Effector CD4-positive, alpha-beta T cell (primary cell): ENCODE data around the gene RHBDD2.
"Not testable (repeated sequence)": the region's sequence is repeated elsewhere in the genome, so short reads cannot be mapped to it uniquely, and the experiment has no call there.

Experiments used
- DNase-seq: peaks from one replicate; pipeline ENCODE4 v3.0.0-alpha.2; 2020
- total RNA-seq: gene quantifications from one replicate; lab custom pipeline; 2026; lab: John Stamatoyannopoulos, UW

The RHBDD2 gene
- total RNA-seq: 134 reads per million, percentile 87 among the genes with 10 or more reads in this experiment

DNA sequence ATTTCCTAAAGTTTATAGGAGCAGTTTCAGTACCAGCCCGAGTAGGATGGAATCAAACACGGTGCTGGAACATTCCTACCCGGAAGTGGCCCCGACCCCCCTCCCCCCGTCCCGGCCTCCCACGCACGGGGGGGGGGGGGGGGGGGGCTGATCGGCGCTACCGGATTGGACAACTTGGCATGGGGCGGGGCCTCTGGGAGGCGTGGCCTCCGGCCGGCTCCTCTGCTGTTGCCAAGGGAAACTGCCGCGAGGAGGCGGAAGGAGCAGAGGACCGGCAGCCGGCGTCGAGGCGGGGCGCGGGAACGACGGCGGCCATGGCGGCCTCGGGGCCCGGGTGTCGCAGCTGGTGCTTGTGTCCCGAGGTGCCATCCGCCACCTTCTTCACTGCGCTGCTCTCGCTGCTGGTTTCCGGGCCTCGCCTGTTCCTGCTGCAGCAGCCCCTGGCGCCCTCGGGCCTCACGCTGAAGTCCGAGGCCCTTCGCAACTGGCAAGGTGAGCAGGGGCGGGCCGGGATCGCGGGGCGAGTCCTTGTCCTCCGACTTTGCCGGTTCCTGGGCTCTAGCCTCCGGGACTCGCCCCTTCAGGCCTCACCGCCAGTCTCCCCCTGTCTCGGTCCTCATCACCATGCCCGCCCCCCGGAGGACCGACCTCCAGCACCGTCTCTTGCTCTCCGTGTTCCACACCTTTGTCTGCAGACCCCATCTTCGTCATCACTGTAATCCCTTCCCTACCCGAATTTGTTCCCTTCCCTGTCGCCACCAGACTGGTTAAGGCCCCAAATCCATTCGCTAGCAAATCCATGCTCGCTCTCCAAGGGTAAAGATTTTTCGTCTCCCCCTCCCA, at the start of gene RHBDD2:
TSS of gene RHBDD2 (plus strand) at position 266 of the 843 bp plus-strand sequence. CDS start at position 315, 49 bp downstream.
- DNase-seq: peak; percentile 93

DNA sequence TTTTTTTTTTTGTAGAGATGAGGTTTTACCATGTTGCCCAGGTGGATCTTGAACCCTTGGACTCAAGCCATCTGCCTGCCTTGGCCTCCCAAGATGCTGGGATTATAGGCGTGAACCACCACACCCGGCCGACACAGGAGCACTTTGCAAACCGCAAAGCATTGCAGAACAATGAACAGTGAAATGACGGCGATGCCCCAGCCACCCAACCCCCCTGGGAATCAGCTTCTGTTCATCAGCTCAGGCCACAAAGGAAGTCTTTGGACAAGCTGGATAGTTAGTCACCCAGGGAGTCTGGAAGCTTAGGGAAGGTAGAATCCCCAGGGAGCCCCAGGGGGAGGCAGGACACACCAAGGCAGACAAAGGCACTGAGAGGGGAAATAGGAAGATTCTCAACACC, 49.2 kb upstream of the RHBDD2 start:
- not testable (repeated sequence) for DNase-seq

DNA sequence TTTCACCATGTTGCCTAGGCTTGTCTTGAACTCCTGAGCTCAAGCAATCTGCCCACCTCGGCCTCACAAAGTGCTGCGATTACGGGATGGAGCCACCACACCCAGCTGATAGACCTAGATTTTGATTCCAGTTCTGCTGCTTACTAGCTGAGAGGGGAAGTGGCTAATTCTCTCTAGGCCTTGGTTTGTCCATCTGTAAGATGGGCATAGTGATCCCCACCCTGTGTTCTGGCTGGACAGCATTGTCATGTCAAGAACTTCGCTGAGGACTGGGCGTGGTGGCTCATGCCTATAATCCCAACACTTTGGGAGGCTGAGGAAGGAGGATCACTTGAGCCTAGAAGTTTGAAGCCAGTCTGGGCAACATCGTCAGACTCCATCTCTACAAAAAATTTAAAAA, 47.9 kb upstream of the RHBDD2 start:
- no peak for DNase-seq

DNA sequence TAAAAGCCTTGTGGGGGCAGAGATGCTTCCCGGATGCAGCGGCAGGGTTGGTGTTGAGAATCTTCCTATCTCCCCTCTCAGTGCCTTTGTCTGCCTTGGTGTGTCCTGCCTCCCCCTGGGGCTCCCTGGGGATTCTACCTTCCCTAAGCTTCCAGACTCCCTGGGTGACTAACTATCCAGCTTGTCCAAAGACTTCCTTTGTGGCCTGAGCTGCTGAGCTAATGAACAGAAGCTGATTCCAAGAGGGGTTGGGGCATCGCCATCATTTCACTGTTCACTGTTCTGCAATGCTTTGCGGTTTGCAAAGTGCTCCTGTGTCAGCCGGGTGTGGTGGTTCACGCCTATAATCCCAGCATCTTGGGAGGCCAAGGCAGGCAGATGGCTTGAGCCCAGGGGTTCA, 45.2 kb upstream of the RHBDD2 start:
- not testable (repeated sequence) for DNase-seq

DNA sequence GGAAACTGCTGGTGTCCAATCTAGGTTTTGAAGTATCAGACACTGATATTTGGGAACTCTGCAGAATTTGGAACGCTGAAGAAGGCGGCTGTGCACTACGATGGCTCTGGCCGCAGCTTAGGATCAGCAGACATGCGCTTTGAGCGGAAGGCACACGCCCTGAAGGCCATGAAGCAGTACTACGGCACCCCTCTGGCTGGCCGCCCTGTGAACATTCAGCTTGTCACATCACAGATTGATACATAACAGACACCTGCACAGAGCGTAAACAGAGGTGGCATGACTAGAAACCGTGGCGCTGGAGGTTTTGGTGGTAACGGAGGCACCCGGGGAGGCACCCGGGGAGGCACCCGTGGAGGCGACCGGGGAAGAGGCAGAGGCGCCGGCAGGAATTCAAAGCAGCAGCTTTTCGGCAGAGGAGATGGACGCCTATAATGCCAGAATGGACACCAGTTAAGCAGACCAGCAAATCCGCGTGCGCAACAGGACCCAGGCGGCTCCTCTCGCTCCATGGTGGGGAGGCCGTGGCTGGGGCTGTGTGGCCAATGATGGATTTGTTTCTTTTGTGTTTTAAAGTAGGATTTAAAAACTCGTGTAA, 43.0 kb upstream of the RHBDD2 start:
- no peak for DNase-seq

DNA sequence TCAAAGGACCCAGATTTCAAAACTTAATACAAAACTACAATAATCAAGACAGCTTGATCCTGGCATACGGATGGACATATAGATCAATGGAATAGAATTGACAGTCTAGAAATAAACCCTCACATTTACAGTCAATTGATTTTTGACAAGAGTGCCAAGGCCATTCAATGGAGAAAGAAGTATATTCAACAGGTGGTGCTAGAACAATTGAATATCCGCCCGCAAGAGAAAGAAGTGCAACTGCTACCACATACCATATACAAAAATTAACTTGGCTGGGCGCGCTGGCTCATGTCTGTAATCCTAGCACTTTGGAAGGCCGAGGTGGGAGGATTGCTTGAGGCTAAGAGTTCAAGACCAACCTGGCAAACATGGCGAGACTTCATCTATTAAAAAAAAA, 42.0 kb upstream of the RHBDD2 start:
- no peak for DNase-seq

DNA sequence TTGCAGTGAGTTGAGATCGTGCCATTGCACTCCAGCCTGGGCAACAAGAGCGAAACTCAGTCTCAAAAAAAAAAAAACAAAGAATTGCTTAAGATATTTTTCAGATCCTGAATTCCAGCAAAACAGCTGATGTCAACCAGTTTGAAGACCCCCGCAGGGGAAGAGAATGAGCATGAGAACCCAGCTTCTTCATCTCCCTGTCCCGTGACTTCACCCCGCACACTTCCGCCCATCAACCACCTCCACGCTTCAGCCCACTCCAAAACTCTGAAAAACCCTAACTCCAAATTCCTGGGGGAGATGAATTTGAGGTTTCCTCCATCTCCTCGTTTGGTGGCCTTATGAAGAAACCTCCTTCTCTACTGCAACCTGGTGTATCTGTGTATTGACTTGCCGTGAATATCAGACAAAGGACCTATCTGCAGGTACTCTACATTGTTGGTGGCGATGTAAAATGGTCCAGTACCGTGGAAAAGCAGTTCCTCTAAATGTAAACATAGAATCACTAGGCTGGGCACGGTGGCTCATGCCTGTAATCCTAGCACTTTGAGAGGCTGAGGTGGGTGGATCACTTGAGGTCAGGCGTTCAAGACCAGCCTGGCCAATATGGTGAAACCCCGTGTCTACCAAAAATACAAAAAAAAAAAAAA, 40.4 kb upstream of the RHBDD2 start:
- not testable (repeated sequence) for DNase-seq

DNA sequence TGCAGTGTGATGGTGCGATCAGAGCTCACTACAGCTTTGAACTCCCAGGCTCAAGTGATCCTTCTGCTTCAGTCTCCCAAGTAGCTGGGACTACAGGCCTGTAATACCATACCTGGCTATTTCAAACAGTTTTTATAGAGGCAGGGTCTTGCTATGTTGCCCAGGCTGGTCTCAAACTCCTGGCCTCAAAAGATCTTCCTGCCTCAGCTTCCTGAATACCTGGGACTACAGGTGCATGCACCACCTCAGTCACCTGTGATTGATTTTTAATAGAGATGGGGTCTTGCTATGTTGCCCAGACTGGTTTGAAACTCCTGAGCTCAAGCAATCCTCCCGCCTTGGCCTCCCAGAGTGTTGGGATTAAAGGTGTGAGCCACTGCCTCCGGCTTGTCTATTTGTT, 38.8 kb upstream of the RHBDD2 start:
- no peak for DNase-seq

DNA sequence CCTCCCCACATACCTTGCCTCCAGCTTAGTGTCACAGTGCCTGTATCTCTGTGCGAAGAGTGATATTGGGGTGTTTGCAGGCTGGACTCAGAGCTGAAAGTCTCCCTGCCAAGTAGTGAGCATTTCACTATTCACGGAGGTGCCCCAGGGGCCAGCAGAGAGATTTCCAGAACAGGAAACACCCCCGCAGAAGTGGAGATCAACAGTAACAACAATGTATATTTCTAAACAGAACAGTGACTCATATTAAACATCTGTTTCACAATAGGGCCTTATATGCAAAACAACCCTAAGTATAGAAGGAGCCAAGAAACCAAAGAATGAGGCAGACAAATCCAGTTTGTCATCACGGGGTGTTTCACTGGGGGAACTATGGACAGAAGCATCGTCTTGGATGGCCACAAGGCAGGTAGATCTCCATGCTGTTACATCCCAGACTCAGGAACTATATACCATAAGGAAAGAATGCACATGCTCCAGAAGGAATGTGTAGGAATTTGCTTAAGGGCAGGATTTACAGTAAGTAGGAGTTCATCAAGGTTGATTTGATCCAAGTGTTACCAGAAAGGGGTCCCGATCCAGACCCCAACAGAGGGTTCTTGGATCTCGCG, 35.9 kb upstream of the RHBDD2 start:
- no peak for DNase-seq

DNA sequence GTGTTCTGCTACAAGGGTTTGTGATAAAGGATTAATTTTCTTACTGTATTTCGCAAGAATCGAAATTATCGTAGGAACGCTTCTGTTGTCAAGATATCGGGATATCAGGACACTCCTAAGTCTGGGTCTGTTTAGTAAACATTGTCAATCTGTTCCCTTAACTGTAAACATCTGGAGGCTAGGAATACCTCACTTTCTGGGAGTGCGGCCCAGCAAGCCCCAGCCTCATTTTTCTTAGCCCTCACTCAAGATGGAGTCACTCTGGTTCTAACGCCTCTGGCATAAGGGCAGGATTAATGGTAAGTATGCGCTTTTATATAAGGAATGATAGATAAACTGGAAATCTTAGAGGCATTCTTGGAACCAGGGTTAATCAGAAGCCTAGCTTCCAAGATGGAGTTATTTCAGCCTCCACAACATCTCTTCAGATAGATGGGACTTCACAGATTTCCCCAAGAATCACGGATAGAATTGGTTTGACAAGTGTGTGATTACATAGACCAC, 35.2 kb upstream of the RHBDD2 start:
- no peak for DNase-seq

DNA sequence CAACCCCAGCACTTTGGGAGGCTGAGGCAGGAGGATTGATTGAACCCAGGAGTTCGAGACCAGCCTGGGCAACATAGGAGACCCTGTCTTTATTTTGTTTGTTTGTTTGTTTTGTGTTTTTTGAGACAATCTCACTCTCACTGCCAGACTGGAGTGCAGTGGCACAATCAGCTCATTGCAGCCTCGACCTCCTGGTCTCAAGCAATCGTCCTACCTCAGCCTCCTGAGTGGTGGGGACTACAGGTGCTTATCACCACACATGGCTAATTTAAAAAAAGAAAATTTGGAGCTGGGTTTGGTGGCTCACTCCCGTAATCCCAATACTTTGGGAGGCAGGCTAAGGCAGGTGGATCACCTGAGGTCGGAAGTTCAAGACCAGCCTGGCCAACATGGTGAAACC, 34.7 kb upstream of the RHBDD2 start:
- DNase-seq: no peak

DNA sequence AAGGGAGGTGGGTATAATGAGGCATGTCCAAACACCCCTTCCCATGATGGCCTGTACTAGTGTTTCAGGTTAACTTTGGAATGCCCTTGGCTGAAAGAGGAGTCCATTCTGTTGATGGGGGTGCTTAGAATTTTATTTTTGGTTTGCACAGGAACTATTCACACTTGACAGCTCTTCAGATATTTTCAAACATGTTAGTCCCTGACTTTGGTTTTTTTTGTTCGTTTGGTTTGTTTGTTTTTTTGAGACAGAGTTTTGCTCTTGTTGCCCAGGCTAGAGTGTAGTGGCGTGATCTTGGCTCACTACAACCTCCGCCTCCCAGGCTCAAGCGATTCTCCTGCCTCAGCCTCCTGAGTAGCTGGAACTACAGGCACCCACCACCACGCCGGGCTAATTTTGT, 33.7 kb upstream of the RHBDD2 start:
- DNase-seq: not testable (repeated sequence)

DNA sequence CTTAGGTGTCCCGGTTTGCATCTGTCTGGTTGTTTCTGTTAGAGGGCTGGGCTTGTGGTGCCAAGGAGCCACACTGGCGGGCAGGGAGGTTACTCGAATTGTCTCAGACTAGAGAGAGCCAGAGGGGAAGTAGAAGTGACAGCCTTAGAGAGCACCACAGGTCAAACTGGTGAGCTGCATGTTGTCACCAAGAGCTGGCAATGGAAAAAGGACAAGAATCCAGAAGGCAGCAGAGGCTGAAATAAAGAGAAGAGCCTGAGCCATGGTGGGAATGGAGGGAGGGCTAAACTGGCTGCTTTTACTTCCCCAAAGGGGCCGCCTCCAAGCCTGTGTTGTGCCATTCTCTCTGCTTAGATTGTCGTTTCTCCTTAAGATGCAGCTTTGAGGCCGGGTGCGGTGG, 31.1 kb upstream of the RHBDD2 start:
- no peak for DNase-seq

DNA sequence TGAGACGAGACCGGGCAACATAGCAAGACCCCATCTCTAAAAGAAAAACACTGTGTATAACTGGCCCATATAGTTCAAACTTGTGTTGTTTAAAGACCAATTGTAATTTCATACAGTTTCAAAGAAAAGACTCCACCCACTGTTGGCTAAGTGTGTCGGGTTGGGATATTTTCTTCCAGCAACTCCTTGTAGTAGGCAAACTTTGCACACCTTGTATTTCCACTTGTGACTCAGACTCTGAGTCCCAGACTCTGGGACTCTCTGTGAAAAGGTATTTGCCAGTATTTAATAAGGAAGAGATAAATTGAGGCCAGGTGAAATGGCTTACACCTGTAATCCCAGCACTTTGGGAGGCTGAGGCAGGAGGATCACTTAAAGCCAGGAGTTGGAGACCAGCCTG, 29.3 kb upstream of the RHBDD2 start:
- DNase-seq: no peak

DNA sequence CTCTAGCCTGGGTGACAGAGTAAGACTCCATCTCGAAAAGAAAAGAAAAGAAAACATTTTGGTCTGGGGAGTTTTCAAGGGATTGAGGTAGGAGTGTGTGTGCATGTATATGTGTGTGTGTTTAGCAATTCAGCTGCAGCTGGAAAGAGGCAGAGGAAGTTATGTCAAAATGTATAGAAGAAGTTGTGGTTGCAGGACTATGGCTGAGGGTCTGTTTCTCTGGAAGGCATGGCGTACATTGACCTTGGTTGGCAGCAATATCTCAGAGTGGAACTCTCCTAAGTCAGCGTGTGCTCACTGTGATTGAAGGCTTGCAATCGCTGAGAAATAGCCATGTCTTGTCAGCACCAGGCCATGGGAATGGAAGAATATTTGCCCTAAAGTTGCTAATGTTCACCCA, 28.6 kb upstream of the RHBDD2 start:
- no peak for DNase-seq

DNA sequence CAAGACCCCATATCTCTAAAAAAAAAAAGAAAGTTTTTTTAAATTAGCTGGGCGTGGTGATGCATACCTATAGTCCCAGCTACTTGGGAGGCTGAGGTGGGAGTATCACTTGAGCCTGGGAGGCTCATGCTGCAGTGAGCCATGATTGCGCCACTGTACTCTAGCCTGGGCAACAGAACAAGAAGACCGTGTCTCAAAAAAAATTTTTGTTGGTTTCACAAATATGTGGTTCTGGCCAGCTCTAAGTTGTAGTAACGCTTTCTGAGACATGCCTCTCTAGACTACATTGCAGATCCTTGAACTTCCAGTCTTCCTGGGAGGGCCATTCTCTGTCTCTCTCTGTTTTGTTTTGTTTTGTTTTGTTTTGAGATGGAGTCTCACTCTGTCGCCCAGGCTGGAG, 24.6 kb upstream of the RHBDD2 start:
- no peak for DNase-seq

DNA sequence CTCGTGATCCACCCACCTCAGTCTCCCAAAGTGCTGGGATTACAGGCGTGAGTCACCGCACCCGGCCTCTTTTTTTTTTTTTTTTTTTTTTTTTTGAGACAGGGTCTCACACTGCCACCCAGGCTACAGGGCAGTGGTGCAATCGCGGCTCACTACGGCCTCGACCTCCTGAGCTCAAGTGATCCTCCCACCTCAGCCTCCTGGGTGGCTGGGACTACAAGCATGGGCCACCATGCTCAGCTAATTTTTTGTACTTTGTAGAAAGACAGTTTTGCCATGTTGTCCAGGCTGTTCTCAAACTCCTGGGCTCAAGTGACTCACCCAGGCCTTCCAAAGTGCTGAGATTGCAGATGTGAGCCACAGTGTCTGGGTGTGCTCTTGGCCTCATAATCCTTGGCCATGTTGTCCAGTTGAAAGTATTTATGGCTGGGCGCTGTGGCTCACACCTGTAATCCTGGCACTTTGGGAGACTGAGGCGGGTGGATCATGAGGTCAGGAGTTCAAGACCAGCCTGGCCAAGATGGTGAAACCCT, 24.0 kb upstream of the RHBDD2 start:
- DNase-seq: not testable (repeated sequence)

DNA sequence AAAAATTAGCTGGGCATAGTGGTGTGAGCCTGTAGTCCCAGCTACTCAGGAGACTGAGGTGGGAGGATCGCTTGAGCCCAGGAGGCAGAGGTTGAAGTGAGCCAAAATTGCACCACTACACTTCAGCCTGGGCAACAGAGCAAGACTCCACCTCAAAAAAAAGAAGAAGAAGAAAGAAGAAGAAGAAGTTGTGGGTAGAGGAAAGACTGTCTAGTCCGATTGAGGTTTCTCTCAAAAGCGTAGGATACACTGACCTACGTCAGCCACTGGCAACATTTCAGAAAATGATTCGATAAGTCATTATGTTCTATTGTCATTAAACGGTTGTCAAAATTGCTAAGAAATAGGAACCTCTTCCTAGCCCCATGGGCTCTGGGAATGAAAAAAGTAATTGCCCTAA, 22.3 kb upstream of the RHBDD2 start:
- DNase-seq: no peak

DNA sequence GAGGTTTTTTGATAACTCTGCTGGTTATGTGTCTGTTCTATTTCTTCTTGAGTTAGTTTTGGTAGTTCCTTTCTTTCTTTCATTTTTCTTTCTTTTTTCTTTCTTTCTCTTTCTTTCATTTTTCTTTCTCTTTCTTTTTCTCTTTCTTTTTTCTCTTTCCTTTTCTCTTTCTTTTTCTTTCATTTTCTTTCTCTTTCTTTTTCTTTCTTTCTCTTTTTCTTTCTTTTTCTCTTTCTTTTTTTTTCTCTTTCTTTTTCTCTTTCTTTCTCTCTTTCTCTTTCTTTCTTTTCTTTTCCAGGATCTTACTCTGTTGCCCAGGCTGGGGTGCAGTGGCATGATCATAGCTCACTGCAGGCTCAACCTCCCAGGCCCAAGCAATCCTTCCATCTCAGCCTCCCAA, 20.4 kb upstream of the RHBDD2 start:
- DNase-seq: no peak

DNA sequence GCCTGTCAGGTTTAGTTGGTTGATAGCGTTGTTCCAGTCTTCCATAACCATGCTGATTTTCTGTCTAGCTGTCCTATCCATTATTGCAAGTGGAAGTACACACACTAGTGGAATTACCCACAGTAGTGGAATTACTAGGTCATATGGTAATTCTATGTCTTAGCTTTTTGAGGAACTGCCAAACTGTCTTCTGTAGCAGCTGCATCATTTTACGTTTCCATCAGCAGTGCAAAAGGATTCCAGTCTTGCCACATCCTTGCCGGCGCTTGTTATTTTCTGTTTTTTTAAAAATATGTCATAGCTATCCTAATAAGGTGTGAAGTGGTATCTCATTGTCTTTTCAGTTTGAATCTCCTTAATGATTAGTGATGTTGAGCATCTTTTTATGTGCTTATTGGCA, 17.2 kb upstream of the RHBDD2 start:
- no peak for DNase-seq

DNA sequence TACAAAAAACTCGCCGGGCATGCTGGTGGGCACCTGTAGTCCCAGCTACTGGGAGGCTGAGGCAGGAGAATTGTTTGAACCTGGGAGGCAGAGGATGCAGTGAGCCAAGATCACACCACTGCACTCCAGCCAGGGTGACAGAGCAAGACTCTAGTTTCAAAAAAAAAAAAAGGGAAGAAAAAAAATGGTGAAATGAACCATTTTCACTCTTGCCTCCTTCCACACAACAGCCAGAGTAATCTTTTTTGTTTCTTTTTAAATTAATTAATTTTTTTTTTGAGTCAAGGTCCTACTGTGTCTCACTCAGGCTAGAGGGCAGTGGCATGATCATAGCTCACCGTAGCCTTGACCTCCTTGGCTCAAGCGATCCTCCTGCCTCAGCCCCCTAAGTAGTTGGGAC, 14.6 kb upstream of the RHBDD2 start:
- not testable (repeated sequence) for DNase-seq

DNA sequence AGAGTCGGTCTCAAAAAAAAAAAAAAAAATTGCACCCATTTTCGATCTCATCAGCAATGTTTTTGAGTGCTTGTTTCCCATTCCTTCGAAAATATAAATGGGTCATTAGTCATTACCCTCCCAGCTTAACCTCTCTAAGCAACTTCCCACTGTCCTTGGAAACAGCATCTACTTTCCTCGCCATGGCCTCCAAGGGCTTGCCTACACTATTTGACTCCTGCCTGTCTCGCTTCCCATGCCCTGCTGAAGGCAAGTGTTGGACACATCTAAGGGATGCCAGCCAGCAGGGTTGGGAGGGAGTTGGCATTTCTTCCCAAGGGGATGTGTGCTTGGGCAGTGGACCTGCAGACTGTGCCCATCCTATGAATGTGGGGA, 12.7 kb upstream of the RHBDD2 start:
- DNase-seq: no peak
